K562 (cell line): ENCODE measurements around the gene GDAP1L1. TPM values are rescaled to one million over a fixed set of nuclear protein-coding genes. Genes with fewer than 3 reads are reported as not detected.

ENCODE experiments used
- ATAC-seq: fragments of 200-7000 bp; cut with Tn5 transposase; 3 replicates; pipeline ENCODE4 v1.9.1; 2020; ENCODE audit warnings: moderate library complexity
- BruUV-seq: library from RNA; stranded (reverse); fragments of 400-500 nt; replicated peaks from 2 replicates; lab custom pipeline; 2021; lab: Mats Ljungman, UMichigan
- CTCF ChIA-PET: fragments of 300-600 bp; formaldehyde crosslinking; extraction: SDS; loops from one replicate; lab custom pipeline; 2021; ENCODE audit warnings: low intra/inter-chr PET ratio; lab: Yijun Ruan, JAX
- POLR2A ChIA-PET: fragments of 300-600, 350-650 bp; sonication (Branson Sonifier 250); formaldehyde crosslinking; extraction: SDS; loops from one replicate; lab custom pipeline; 2021; ENCODE audit warnings: antibody characterized with exemption, inconsistent platforms; lab: Yijun Ruan, JAX
- DNase-seq, 4 experiments: peaks; one replicate each; pipeline versions ENCODE4 v3.0.0 to v3.0.0-alpha.2; 2011 to 2018; ENCODE audit warnings: low spot score in 3 of 4, mixed read lengths in 3 of 4; ENCODE audit errors: extremely low read depth in 1 of 4
- FAIRE-seq: peaks from 2 replicates; lab custom pipeline; 2011; peaks lifted over from hg19 to GRCh38; lab: Jason Lieb, UNC
- H2AFZ ChIP-seq: 2 replicates; pipeline ENCODE4 v1.6.0; 2011; ENCODE audit warnings: low read depth, low read length, control low read depth, inconsistent platforms
- H3K27ac ChIP-seq: fragments of 200-600 bp; 3 replicates; pipeline ENCODE4 v1.8.0; 2011; ENCODE audit warnings: low read depth, mild to moderate bottlenecking, control low read depth, inconsistent platforms, low read length, moderate library complexity, mixed read lengths; ENCODE audit errors: extremely low read depth
- H3K27me3 ChIP-seq, 2 experiments: fragments of 300-600 bp in 1 of 2; 2 replicates in 1 of 2; 3 replicates in 1 of 2; pipeline versions ENCODE4 v1.6.0 to v1.8.0; 2011; ENCODE audit warnings: inconsistent platforms in 2 of 2, low read length in 2 of 2, mild to moderate bottlenecking in 1 of 2, mixed read lengths in 1 of 2, moderate library complexity in 1 of 2; ENCODE audit not compliant: control insufficient read depth in 2 of 2, insufficient read depth in 2 of 2
- H3K36me3 ChIP-seq: fragments of 300-600 bp; 3 replicates; pipeline ENCODE4 v1.8.0; 2011; ENCODE audit warnings: mild to moderate bottlenecking, low read length, inconsistent platforms; ENCODE audit not compliant: control insufficient read depth, insufficient read depth
- H3K4me1 ChIP-seq, 2 experiments: fragments of 200-600 bp in 1 of 2; replicated peaks in 1 of 2; 2 replicates in 1 of 2; 3 replicates in 1 of 2; pipeline versions ENCODE4 v1.5.1 to v1.8.0; 2011; ENCODE audit warnings: inconsistent platforms in 2 of 2, low read length in 2 of 2, mild to moderate bottlenecking in 1 of 2, mixed read lengths in 1 of 2, moderate library complexity in 1 of 2; ENCODE audit not compliant: control insufficient read depth in 2 of 2, insufficient read depth in 2 of 2
- H3K4me2 ChIP-seq: 2 replicates; pipeline ENCODE4 v1.6.1; 2011; ENCODE audit warnings: low read length, control low read depth, inconsistent platforms, mixed read lengths; ENCODE audit not compliant: insufficient read depth
- H3K4me3 ChIP-seq: fragments of 200-600 bp; sonication (generic), shearing (Covaris generic); 2 replicates; pipeline ENCODE4 v1.5.1; 2016; ENCODE audit warnings: control low read depth, inconsistent platforms
- H3K79me2 ChIP-seq: fragments of 200-600 bp; 3 replicates; pipeline ENCODE4 v1.8.0; 2011; ENCODE audit warnings: low read length, inconsistent platforms; ENCODE audit not compliant: control insufficient read depth, insufficient read depth
- H3K9ac ChIP-seq, 2 experiments: 2 replicates each; pipeline versions ENCODE4 v1.6.0 to v1.6.1; 2011; ENCODE audit warnings: low read depth in 2 of 2, low read length in 2 of 2, control low read depth in 1 of 2, inconsistent platforms in 1 of 2, mild to moderate bottlenecking in 1 of 2, mixed read lengths in 1 of 2; ENCODE audit not compliant: insufficient read depth in 1 of 2
- H3K9me1 ChIP-seq: one replicate; pipeline ENCODE4 v1.6.0; 2011; ENCODE audit warnings: inconsistent platforms, mild to moderate bottlenecking, low read length, moderate library complexity; ENCODE audit not compliant: control insufficient read depth, insufficient read depth
- H3K9me3 ChIP-seq: replicated peaks from 2 replicates; pipeline ENCODE4 v1.5.1; 2011; ENCODE audit warnings: low read depth, low read length, inconsistent platforms; ENCODE audit not compliant: control insufficient read depth, insufficient read depth
- H4K20me1 ChIP-seq: replicated peaks from 2 replicates; pipeline ENCODE4 v1.6.1; 2011; ENCODE audit warnings: low read length, inconsistent platforms, mixed read lengths; ENCODE audit not compliant: control insufficient read depth, insufficient read depth
- ARID1B ChIP-seq: fragments of 450-650 bp; IDR thresholded peaks from 2 replicates; pipeline ENCODE4 v1.6.1; 2016; ENCODE audit warnings: antibody characterized with exemption, mild to moderate bottlenecking, inconsistent platforms
- CBX8 ChIP-seq: fragments of 200-600 bp; sonication (generic); IDR thresholded peaks from 2 replicates; pipeline ENCODE4 v1.6.1; 2012; ENCODE audit warnings: borderline replicate concordance, mixed run types, low read depth, mild to moderate bottlenecking, moderate library complexity, mixed read lengths, low read length, control low read depth, inconsistent platforms; ENCODE audit not compliant: poor library complexity, severe bottlenecking; ENCODE audit errors: extremely low read depth
- LARP7 ChIP-seq: fragments of 450-650 bp; IDR thresholded peaks from 2 replicates; pipeline ENCODE4 v1.6.1; 2016
- SIN3B ChIP-seq: fragments of 450-650 bp; IDR thresholded peaks from 2 replicates; pipeline ENCODE4 v1.6.1; 2017; ENCODE audit warnings: low read depth, mild to moderate bottlenecking, moderate library complexity
- TCF7 ChIP-seq: sonication (generic); IDR thresholded peaks from 2 replicates; pipeline ENCODE4 v1.6.1; 2016; ENCODE audit warnings: antibody characterized with exemption, borderline replicate concordance
- ZFP30 ChIP-seq: fragments of 250-450 bp; sonication (Bioruptor Pico); IDR thresholded peaks from 2 replicates; pipeline ENCODE4 v1.8.0; 2022; ENCODE audit warnings: moderate library complexity, mild to moderate bottlenecking, inconsistent platforms, borderline replicate concordance
- WGBS: fragments of 100-300 bp; shearing (Covaris generic); methylation state at CpG from one replicate; pipeline ENCODE4 v1.1.6; 2016; ENCODE audit warnings: low coverage, mixed read lengths; ENCODE audit not compliant: insufficient coverage; ENCODE audit errors: missing lambda C conversion rate; 5-methylcytosine and 5-hydroxymethylcytosine counted together
- in situ Hi-C: fragments of 300-500 bp; cut with MboI; formaldehyde crosslinking; loops from 4 replicates; pipeline ENCODE4 v1.15.0; 2018; ENCODE audit warnings: inconsistent platforms, mixed read lengths
- intact Hi-C: fragments of 100-400 bp; cut with micrococcal nuclease; formaldehyde crosslinking; loops from 2 replicates; pipeline ENCODE4 v1.14.2; 2022
- polyA plus RNA-seq, 8 experiments: library from polyadenylated mRNA; depleted of rRNA in 4 of 8; stranded (reverse) in 5 of 8; unstranded in 3 of 8; fragments of >200 nt; fragmentation: Nextera tagmentation in 2 of 8; fragmentation: Illumina TruSeq in 1 of 8; extraction: Ambion mirVana in 2 of 8; extraction: Trizol in 1 of 8; gene quantifications; 2 replicates each; pipeline versions ENCODE4 v1.2.1 to v1.2.3, GENCODE V29; 2011 to 2014; ENCODE audit warnings: inconsistent platforms in 1 of 8, missing spikeins in 1 of 8
- total RNA-seq, 7 experiments: library from RNA; depleted of rRNA in 6 of 7; stranded (reverse); fragments of >200 nt in 6 of 7; fragmentation: Illumina TruSeq in 2 of 7; extraction: Trizol in 2 of 7; gene quantifications; 2 replicates each; pipeline versions ENCODE4 v1.2.1 to v1.2.3, GENCODE V29; 2011 to 2021; ENCODE audit warnings: low replicate concordance in 1 of 7
- TF ChIP-seq, protein P1 (sequence below): fragments of 450-650 bp; IDR thresholded peaks from 2 replicates; pipeline ENCODE4 v1.6.1; 2016
- TF ChIP-seq, protein P2 (sequence below): fragments of 450-650 bp; IDR thresholded peaks from 2 replicates; pipeline ENCODE4 v1.7.1; 2018; ENCODE audit warnings: mild to moderate bottlenecking, low read depth; ENCODE audit not compliant: partially characterized antibody

GDAP1L1 gene
- total and polyA plus RNA-seq, 9 of the 15 experiments (the other 6 are each of a cell fraction or from before 2014, with no cell fraction given) = 0.06 to 0.40 (median 0.19) TPM; not detected in 5

- no peak overlapping the region for H3K4me3 ChIP-seq
- ChIA-PET CTCF (no interaction called here), POLR2A (interaction anchor here (0.6 to 1.5 kb wide), 5 partner anchors 9 to 88 kb away, joined by 3 to 4 read pairs (median 4); partner anchors contain the start of gene FITM2)
- BruUV-seq = no TSS peak
- H3K27me3 ChIP-seq = peaks cover 4 to 11% of the 10 kb centered on the region in 2 experiments
- no peak overlapping the region for H3K27ac ChIP-seq
- intact Hi-C loops (no loop called here), in situ Hi-C loops (no loop called here)
- WGBS = 34% methylated on average over 2 of the region's 2 CpGs
- no peaks in the 10 kb centered on the region for H3K9me1 ChIP-seq
- H3K4me2 ChIP-seq = no peak overlapping the region
- TF ChIP-seq, protein P1, sequence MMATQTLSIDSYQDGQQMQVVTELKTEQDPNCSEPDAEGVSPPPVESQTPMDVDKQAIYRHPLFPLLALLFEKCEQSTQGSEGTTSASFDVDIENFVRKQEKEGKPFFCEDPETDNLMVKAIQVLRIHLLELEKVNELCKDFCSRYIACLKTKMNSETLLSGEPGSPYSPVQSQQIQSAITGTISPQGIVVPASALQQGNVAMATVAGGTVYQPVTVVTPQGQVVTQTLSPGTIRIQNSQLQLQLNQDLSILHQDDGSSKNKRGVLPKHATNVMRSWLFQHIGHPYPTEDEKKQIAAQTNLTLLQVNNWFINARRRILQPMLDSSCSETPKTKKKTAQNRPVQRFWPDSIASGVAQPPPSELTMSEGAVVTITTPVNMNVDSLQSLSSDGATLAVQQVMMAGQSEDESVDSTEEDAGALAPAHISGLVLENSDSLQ = peak; percentile 54; the same call in 1 of the 2 replicates
- TF ChIP-seq ARID1B (no peak), LARP7 (no peak)
- H3K9me3 ChIP-seq = no peaks in the 10 kb centered on the region
- H3K36me3 ChIP-seq = no peaks in the 10 kb centered on the region
- no peaks in the 10 kb centered on the region for H4K20me1 ChIP-seq
- H3K4me1 ChIP-seq = no peaks in the 10 kb centered on the region
- H3K9ac ChIP-seq = no peak overlapping the region
- no peak for ATAC-seq
- H2AFZ ChIP-seq = no peak overlapping the region
- DNase-seq = no peak
- no peaks in the 10 kb centered on the region for H3K79me2 ChIP-seq
- FAIRE-seq = no peak
Observed at GRCh38 chr20:44319839-44320422, 72.8 kb downstream of the GDAP1L1 start.

GRCh38 chr20:44324343-44324742 is 77.2 kb downstream of the GDAP1L1 start:
- CTCF ChIA-PET = no interaction called here
- in situ Hi-C loops (no loop called here), intact Hi-C loops (no loop called here)
- no peak overlapping the region for H3K4me3 ChIP-seq
- POLR2A ChIA-PET = interaction anchor here (0.6 kb wide), 1 partner anchor 300 kb away, joined by 3 read pairs; no protein-coding TSS in a partner anchor
- H3K36me3 ChIP-seq = no peaks in the 10 kb centered on the region
- DNase-seq (peak in 1 of 4 experiments; percentile 2), ATAC-seq (no peak), FAIRE-seq (no peak)
- H3K27ac ChIP-seq = no peak overlapping the region
- peaks cover 3 to 16% of the 10 kb centered on the region in 2 experiments for H3K27me3 ChIP-seq
- no peaks in the 10 kb centered on the region for H3K79me2 ChIP-seq
- no peak overlapping the region; a peak in 1 of 4 replicates for H3K9ac ChIP-seq
- H2AFZ ChIP-seq = no peak overlapping the region
- H3K4me2 ChIP-seq = no peak overlapping the region
- peaks cover 0 to 5% of the 10 kb centered on the region in 2 experiments; a peak in 1 of 5 replicates for H3K4me1 ChIP-seq
- WGBS = 0% methylated on average over 1 of the region's 1 CpG
- no peaks in the 10 kb centered on the region for H3K9me1 ChIP-seq
- no TSS peak for BruUV-seq
- H3K9me3 ChIP-seq = no peaks in the 10 kb centered on the region
- 0 out of 2 replicates have a peak, but pooled peaks cover 4% of the 10 kb centered on the region for H4K20me1 ChIP-seq
- no peak for TF ChIP-seq ZFP30 (CRISPR knock-in tag)
- no peak for TF ChIP-seq TCF7
- TF ChIP-seq CBX8 = no peak
- TF ChIP-seq SIN3B = no peak
- TF ChIP-seq, protein P2, sequence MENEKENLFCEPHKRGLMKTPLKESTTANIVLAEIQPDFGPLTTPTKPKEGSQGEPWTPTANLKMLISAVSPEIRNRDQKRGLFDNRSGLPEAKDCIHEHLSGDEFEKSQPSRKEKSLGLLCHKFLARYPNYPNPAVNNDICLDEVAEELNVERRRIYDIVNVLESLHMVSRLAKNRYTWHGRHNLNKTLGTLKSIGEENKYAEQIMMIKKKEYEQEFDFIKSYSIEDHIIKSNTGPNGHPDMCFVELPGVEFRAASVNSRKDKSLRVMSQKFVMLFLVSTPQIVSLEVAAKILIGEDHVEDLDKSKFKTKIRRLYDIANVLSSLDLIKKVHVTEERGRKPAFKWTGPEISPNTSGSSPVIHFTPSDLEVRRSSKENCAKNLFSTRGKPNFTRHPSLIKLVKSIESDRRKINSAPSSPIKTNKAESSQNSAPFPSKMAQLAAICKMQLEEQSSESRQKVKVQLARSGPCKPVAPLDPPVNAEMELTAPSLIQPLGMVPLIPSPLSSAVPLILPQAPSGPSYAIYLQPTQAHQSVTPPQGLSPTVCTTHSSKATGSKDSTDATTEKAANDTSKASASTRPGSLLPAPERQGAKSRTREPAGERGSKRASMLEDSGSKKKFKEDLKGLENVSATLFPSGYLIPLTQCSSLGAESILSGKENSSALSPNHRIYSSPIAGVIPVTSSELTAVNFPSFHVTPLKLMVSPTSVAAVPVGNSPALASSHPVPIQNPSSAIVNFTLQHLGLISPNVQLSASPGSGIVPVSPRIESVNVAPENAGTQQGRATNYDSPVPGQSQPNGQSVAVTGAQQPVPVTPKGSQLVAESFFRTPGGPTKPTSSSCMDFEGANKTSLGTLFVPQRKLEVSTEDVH = no peak
